Gastroesophageal sphincter (tissue), 4 donors: ENCODE measurements around the gene UBE2E3. TPM values are rescaled to one million over a fixed set of nuclear protein-coding genes. Genes with fewer than 3 reads are reported as not detected.

Experiments
- ATAC-seq: fragments of 150-250 bp; one replicate; pipeline ENCODE4 v1.9.1; 2016; ENCODE audit warnings: mild to moderate bottlenecking, moderate library complexity
- H3K27ac ChIP-seq, 4 donors: fragments of 200-600 bp; sonication (generic) in 3 of 4; 1 replicate in 3 of 4; 2 replicates in 1 of 4; pipeline ENCODE4 v1.5.1; 2016 to 2019
- H3K27me3 ChIP-seq: fragments of 200-600 bp; sonication (generic); one replicate; pipeline ENCODE4 v1.5.1; 2019
- H3K36me3 ChIP-seq, 2 donors: fragments of 200-600 bp; sonication (generic); one replicate each; pipeline ENCODE4 v1.5.1; 2019; ENCODE audit warnings: control low read depth in 1 of 2
- H3K4me1 ChIP-seq, 3 donors: fragments of 200-600 bp; sonication (generic); 1 replicate in 2 of 3; 2 replicates in 1 of 3; pipeline ENCODE4 v1.5.1; 2016 to 2019; ENCODE audit warnings: control low read depth in 2 of 3
- H3K4me3 ChIP-seq, 2 donors: fragments of 200-600 bp; sonication (generic); one replicate each; pipeline ENCODE4 v1.5.1; 2019; ENCODE audit warnings: mild to moderate bottlenecking in 1 of 2, moderate library complexity in 1 of 2
- H3K9me3 ChIP-seq, 3 donors: fragments of 200-600 bp; sonication (generic); one replicate each; pipeline ENCODE4 v1.5.1; 2017 to 2019; ENCODE audit warnings: control low read depth in 2 of 3
- CTCF ChIP-seq, 4 experiments: fragments of 200-600 bp in 2 of 4; fragments of 450-650 bp in 2 of 4; sonication (generic) in 1 of 4; IDR thresholded peaks; one replicate each; pipeline ENCODE4 v1.5.1; 2017 to 2019; ENCODE audit warnings: antibody characterized with exemption in 4 of 4, mild to moderate bottlenecking in 2 of 4, moderate library complexity in 2 of 4
- EP300 ChIP-seq: sonication (generic); formaldehyde crosslinking; IDR thresholded peaks from one replicate; pipeline ENCODE4 v1.6.1; 2017; ENCODE audit warnings: antibody characterized with exemption, mild to moderate bottlenecking
- POLR2A ChIP-seq, 2 donors: fragments of 450-650 bp; IDR thresholded peaks; one replicate each; pipeline ENCODE4 v1.6.1; 2017; ENCODE audit warnings: antibody characterized with exemption in 2 of 2, mild to moderate bottlenecking in 2 of 2, moderate library complexity in 1 of 2
- POLR2AphosphoS5 ChIP-seq: sonication (generic); formaldehyde crosslinking; IDR thresholded peaks from one replicate; pipeline ENCODE4 v1.6.1; 2017; ENCODE audit warnings: antibody characterized with exemption
- WGBS, 2 donors: methylation state at CpG; one replicate each; pipeline ENCODE4 v1.1.5; 2018; ENCODE audit warnings: low coverage in 1 of 2; 5-methylcytosine and 5-hydroxymethylcytosine counted together
- total RNA-seq, 4 donors: library from RNA; depleted of rRNA; stranded (reverse); fragments of >200 nt; gene quantifications; one replicate each; pipeline ENCODE4 v1.1.0, GENCODE V29; 2016

Gene UBE2E3
- total RNA-seq, 4 donors from 2014 or later = 29.9 to 53.5 (median 42.2) TPM

DNA sequence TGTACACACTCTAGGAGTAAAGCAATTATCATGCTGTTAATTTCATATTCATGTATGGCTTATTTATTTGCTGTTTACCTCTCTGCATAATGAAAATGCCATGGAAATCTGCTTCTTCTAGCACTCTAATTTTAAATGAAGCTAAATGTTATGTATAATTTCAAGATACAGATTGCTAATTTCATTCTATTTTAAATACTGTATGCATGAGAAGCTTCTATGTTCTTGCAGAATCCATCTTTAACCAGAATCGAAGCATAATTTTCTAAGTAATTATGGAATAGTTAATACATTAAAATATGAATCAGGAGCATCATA lies 127.2 kb downstream of the UBE2E3 start:
- TF ChIP-seq POLR2A (IDR thresholded peaks at IDR 0.05) = no peak
- TF ChIP-seq EP300 = no peak
- TF ChIP-seq POLR2AphosphoS5 = no peak
- TF ChIP-seq CTCF (IDR thresholded peaks at IDR 0.05) = no peak
- H3K9me3 ChIP-seq = no peaks in the 10 kb centered on the region
- no peaks in the 10 kb centered on the region for H3K36me3 ChIP-seq
- no peaks in the 10 kb centered on the region for H3K27me3 ChIP-seq
- no peak for ATAC-seq
- no peak overlapping the region for H3K4me3 ChIP-seq
- H3K4me1 ChIP-seq = no peaks in the 10 kb centered on the region
- no peak overlapping the region for H3K27ac ChIP-seq
- 100% methylated on average over 1 of the region's 1 CpG for WGBS, 2 donors

DNA sequence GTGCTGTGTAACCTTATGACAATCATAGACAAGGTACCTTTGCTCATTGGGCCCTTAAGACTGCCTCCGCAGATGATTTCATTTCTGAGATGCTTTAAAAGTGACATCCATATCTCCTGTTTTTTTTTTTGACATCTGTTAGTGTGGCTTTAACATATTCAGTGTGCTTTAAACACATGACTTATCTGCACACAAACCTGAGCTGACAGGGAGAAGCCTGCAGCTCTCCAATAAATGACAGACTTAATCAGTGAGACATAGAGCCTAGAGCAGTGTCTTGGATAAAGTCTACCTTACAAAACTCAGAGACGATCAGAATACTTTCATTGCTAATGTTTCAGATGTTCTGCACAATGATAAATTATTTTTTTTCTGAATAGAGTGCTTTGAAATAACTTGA lies 130.7 kb downstream of the UBE2E3 start:
- Histone ChIP-seq H3K27me3 (no peaks in the 10 kb centered on the region), H3K27ac (no peak overlapping the region), H3K4me3 (no peak overlapping the region), H3K9me3 (no peaks in the 10 kb centered on the region), H3K36me3 (no peaks in the 10 kb centered on the region), H3K4me1 (no peaks in the 10 kb centered on the region)
- WGBS, 2 donors = 77 to 100% methylated on average over 2 of the region's 2 CpGs
- no peak for ATAC-seq
- no peak for TF ChIP-seq EP300
- TF ChIP-seq POLR2AphosphoS5 = no peak
- TF ChIP-seq CTCF (IDR thresholded peaks at IDR 0.05) = no peak
- TF ChIP-seq POLR2A (IDR thresholded peaks at IDR 0.05) = no peak

DNA sequence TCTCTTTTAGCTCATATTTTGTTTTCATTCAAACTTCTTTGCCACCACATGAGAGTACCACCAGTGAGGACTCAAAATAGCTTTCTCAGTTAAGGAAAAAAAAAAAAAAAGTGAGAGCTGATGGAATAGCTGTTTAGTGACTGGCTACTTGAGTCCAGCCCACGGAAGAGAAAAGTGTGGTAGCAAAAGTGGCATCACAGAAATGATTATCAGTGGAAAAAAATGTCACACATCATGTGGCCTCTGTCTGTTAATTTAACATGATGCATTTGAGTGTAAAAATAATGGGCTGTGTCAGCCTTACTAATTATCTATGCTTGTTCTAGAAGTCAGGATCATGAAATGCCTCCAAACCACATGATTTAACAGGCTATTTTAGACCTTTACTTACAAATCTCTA lies 132.5 kb downstream of the UBE2E3 start:
- Histone ChIP-seq H3K36me3 (no peaks in the 10 kb centered on the region), H3K4me3 (no peak overlapping the region), H3K27me3 (no peaks in the 10 kb centered on the region), H3K4me1 (no peaks in the 10 kb centered on the region), H3K27ac (no peak overlapping the region), H3K9me3 (no peaks in the 10 kb centered on the region)
- no peak for ATAC-seq
- TF ChIP-seq EP300 (no peak), POLR2AphosphoS5 (no peak), POLR2A (IDR thresholded peaks at IDR 0.05) (no peak), CTCF (IDR thresholded peaks at IDR 0.05) (no peak)
- WGBS, 2 donors = 64 to 90% methylated on average over 1 of the region's 1 CpG
